Muscle layer of duodenum (tissue), 2 donors: ENCODE results near the gene ANKRD10.
"Not testable (repeated sequence)": the region's sequence is repeated elsewhere in the genome, so short reads cannot be mapped to it uniquely, and the experiment has no call there.

Source experiments
- H3K27ac ChIP-seq: one replicate; pipeline ENCODE4 v1.7.0; 2013; ENCODE audit warnings: mild to moderate bottlenecking, low read length
- H3K27me3 ChIP-seq: one replicate; pipeline ENCODE4 v1.7.0; 2013; ENCODE audit warnings: low read depth, mild to moderate bottlenecking, control low read depth, low read length
- H3K36me3 ChIP-seq, 2 donors: one replicate each; pipeline ENCODE4 v1.7.0; 2013; ENCODE audit warnings: low read length in 2 of 2, control low read depth in 1 of 2, mild to moderate bottlenecking in 1 of 2; ENCODE audit not compliant: insufficient read depth in 2 of 2, control insufficient read depth in 1 of 2
- H3K4me1 ChIP-seq, 2 donors: one replicate each; pipeline ENCODE4 v1.7.0; 2013; ENCODE audit warnings: low read length in 2 of 2, mild to moderate bottlenecking in 2 of 2, control low read depth in 1 of 2, moderate library complexity in 1 of 2; ENCODE audit not compliant: insufficient read depth in 2 of 2, control insufficient read depth in 1 of 2
- H3K4me3 ChIP-seq, 2 donors: one replicate each; pipeline ENCODE4 v1.7.0; 2013; ENCODE audit warnings: low read length in 2 of 2, low read depth in 1 of 2, mild to moderate bottlenecking in 1 of 2
- H3K9me3 ChIP-seq, 2 donors: one replicate each; pipeline ENCODE4 v1.7.0; 2013; ENCODE audit warnings: low read length in 2 of 2, control low read depth in 1 of 2, mild to moderate bottlenecking in 1 of 2; ENCODE audit not compliant: control insufficient read depth in 1 of 2
- donor health status: healthy.

Gene ANKRD10

GRCh38 chr13:110854866-110855265 is 60.0 kb downstream of the ANKRD10 start:
- no peak overlapping the region for H3K27ac ChIP-seq
- H3K36me3 ChIP-seq: no peaks in the 10 kb centered on the region
- peaks cover 0 to 3% of the 10 kb centered on the region in 2 donors for H3K9me3 ChIP-seq
- no peaks in the 10 kb centered on the region for H3K27me3 ChIP-seq
- H3K4me3 ChIP-seq: no peak overlapping the region
- no peaks in the 10 kb centered on the region for H3K4me1 ChIP-seq

- H3K27ac ChIP-seq: no peak overlapping the region
- H3K4me1 ChIP-seq: no peaks in the 10 kb centered on the region
- peaks cover 0 to 3% of the 10 kb centered on the region in 2 donors for H3K9me3 ChIP-seq
- H3K36me3 ChIP-seq: no peaks in the 10 kb centered on the region
- no peaks in the 10 kb centered on the region for H3K27me3 ChIP-seq
- no peak overlapping the region for H3K4me3 ChIP-seq
Observed at GRCh38 chr13:110853235-110853721, 61.6 kb downstream of the ANKRD10 start.

GRCh38 chr13:110850840-110851239 is 64.0 kb downstream of the ANKRD10 start:
- Histone ChIP-seq H3K4me1 (no peaks in the 10 kb centered on the region), H3K27me3 (no peaks in the 10 kb centered on the region), H3K27ac (no peak overlapping the region), H3K9me3 (no peaks in the 10 kb centered on the region), H3K4me3 (no peak overlapping the region), H3K36me3 (no peaks in the 10 kb centered on the region)

GRCh38 chr13:110850006-110850405 is 64.9 kb downstream of the ANKRD10 start:
- Histone ChIP-seq H3K36me3 (no peaks in the 10 kb centered on the region), H3K9me3 (no peaks in the 10 kb centered on the region), H3K4me3 (no peak overlapping the region), H3K4me1 (no peaks in the 10 kb centered on the region), H3K27ac (no peak overlapping the region), H3K27me3 (no peaks in the 10 kb centered on the region)

- no peak overlapping the region for H3K4me3 ChIP-seq
- H3K36me3 ChIP-seq: no peaks in the 10 kb centered on the region
- no peak overlapping the region for H3K27ac ChIP-seq
- no peaks in the 10 kb centered on the region for H3K4me1 ChIP-seq
- no peaks in the 10 kb centered on the region for H3K27me3 ChIP-seq
- H3K9me3 ChIP-seq: peaks cover 0 to 5% of the 10 kb centered on the region in 2 donors
Observed at GRCh38 chr13:110845520-110845919, 69.3 kb downstream of the ANKRD10 start.

- peaks cover 0 to 5% of the 10 kb centered on the region in 2 donors for H3K9me3 ChIP-seq
- no peak overlapping the region for H3K27ac ChIP-seq
- no peaks in the 10 kb centered on the region for H3K4me1 ChIP-seq
- no peak overlapping the region for H3K4me3 ChIP-seq
- H3K36me3 ChIP-seq: no peaks in the 10 kb centered on the region
- H3K27me3 ChIP-seq: no peaks in the 10 kb centered on the region
Observed at GRCh38 chr13:110841846-110842245, 73.0 kb downstream of the ANKRD10 start.

- Histone ChIP-seq H3K4me3 (no peak overlapping the region), H3K9me3 (peaks cover 0 to 5% of the 10 kb centered on the region in 2 donors), H3K27ac (no peak overlapping the region), H3K4me1 (no peaks in the 10 kb centered on the region), H3K36me3 (no peaks in the 10 kb centered on the region), H3K27me3 (no peaks in the 10 kb centered on the region)
Observed at GRCh38 chr13:110841406-110841805, 73.5 kb downstream of the ANKRD10 start.

GRCh38 chr13:110838867-110839538 is 75.9 kb downstream of the ANKRD10 start:
- no peak overlapping the region for H3K4me3 ChIP-seq
- H3K27me3 ChIP-seq: no peaks in the 10 kb centered on the region
- no peaks in the 10 kb centered on the region for H3K4me1 ChIP-seq
- H3K9me3 ChIP-seq: peaks cover 0 to 5% of the 10 kb centered on the region in 2 donors
- H3K27ac ChIP-seq: no peak overlapping the region
- H3K36me3 ChIP-seq: no peaks in the 10 kb centered on the region

GRCh38 chr13:110838116-110838515 is 76.8 kb downstream of the ANKRD10 start:
- Histone ChIP-seq H3K27ac (no peak overlapping the region), H3K4me1 (no peaks in the 10 kb centered on the region), H3K4me3 (no peak overlapping the region), H3K9me3 (peaks cover 0 to 5% of the 10 kb centered on the region in 2 donors), H3K27me3 (no peaks in the 10 kb centered on the region), H3K36me3 (no peaks in the 10 kb centered on the region)

- H3K36me3 ChIP-seq, H3K4me1 ChIP-seq, H3K27me3 ChIP-seq, H3K27ac ChIP-seq, H3K9me3 ChIP-seq, H3K4me3 ChIP-seq: not testable (repeated sequence)
Observed at GRCh38 chr13:110837397-110838061, 77.3 kb downstream of the ANKRD10 start.

- Histone ChIP-seq H3K36me3 (no peaks in the 10 kb centered on the region), H3K27ac (no peak overlapping the region), H3K4me3 (no peak overlapping the region), H3K9me3 (no peaks in the 10 kb centered on the region), H3K27me3 (no peaks in the 10 kb centered on the region), H3K4me1 (no peaks in the 10 kb centered on the region)
Observed at GRCh38 chr13:110836605-110836903, 78.3 kb downstream of the ANKRD10 start.
